OCI-LY7 (cell line): Measurements from ENCODE around the gene ST7L.

Experiments
- EZH2phosphoT487 ChIP-seq: fragments of 200-600 bp; sonication (generic); IDR thresholded peaks from 2 replicates; pipeline ENCODE4 v1.6.1; 2018; ENCODE audit warnings: low read depth, borderline replicate concordance, mild to moderate bottlenecking, mixed run types, antibody characterized with exemption, low read length, moderate library complexity, mixed read lengths
- TF ChIP-seq, protein P1 (sequence below): fragments of 200-600 bp; sonication (generic); conservative IDR thresholded peaks from 2 replicates; pipeline ENCODE4 v1.5.1; 2014; ENCODE audit warnings: mild to moderate bottlenecking, antibody characterized with exemption, low read length, moderate library complexity, mixed read lengths

DNA sequence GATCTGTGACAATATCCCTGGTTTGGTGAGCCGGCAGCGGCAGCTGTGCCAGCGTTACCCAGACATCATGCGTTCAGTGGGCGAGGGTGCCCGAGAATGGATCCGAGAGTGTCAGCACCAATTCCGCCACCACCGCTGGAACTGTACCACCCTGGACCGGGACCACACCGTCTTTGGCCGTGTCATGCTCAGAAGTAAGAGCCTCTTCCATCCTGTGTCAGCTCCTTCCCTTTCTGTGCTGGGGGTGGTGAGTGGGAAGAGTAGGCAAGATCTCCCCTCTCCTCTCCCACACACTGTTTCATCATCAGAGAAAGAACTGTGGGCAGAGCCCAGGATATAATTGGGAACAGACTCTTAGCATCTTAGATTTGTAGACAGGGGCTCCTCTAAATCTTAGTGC is 104.0 kb downstream of the ST7L start:
- no peak for TF ChIP-seq EZH2phosphoT487
- TF ChIP-seq, protein P1, sequence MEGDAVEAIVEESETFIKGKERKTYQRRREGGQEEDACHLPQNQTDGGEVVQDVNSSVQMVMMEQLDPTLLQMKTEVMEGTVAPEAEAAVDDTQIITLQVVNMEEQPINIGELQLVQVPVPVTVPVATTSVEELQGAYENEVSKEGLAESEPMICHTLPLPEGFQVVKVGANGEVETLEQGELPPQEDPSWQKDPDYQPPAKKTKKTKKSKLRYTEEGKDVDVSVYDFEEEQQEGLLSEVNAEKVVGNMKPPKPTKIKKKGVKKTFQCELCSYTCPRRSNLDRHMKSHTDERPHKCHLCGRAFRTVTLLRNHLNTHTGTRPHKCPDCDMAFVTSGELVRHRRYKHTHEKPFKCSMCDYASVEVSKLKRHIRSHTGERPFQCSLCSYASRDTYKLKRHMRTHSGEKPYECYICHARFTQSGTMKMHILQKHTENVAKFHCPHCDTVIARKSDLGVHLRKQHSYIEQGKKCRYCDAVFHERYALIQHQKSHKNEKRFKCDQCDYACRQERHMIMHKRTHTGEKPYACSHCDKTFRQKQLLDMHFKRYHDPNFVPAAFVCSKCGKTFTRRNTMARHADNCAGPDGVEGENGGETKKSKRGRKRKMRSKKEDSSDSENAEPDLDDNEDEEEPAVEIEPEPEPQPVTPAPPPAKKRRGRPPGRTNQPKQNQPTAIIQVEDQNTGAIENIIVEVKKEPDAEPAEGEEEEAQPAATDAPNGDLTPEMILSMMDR: no peak
